ENCODE results near the gene ACLY. TPM values are rescaled to one million over a fixed set of nuclear protein-coding genes. Genes with fewer than 3 reads are reported as not detected.

ACLY gene
- total and polyA plus RNA-seq, 2 of the 13 experiments (the other 11 are each of a cell fraction or from before 2014, with no cell fraction given), result 111 to 218 TPM

DNA sequence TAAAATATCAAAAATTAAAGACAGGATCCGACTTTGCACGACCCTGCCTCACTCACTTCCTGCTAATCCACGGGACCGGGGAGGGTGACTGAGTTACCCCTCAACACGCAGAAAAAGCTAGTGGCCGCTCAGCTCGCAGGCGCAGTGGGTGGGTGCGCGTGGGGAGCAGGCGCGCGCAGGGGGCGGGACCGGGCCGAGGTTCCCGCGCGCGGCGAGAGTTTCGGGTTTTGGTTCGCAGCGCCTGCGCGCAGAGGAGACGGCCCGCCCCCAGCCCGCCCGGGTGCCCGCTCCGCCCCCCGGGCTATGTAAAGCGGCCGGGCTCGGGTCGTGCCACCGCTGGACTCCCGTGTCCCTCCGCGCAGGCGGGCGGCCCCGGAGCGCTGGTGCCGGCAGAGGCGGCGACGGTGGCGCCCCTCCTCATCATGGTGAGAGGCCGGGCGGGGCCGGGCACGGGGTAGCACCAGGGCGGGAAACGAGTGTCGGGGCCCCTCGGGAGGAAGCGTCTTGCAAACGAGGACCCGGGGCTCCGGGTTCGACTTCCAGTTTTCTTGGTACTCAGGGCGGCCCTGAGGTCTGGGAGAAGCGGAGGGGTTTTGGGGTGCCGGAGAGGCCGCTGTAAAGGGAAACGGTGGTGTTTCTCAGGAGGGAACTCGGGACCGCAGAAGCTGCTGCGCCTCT, 47.9 kb upstream of the ACLY start, which contains the start of gene CNP (continued):
- TF ChIP-seq, protein P1, sequence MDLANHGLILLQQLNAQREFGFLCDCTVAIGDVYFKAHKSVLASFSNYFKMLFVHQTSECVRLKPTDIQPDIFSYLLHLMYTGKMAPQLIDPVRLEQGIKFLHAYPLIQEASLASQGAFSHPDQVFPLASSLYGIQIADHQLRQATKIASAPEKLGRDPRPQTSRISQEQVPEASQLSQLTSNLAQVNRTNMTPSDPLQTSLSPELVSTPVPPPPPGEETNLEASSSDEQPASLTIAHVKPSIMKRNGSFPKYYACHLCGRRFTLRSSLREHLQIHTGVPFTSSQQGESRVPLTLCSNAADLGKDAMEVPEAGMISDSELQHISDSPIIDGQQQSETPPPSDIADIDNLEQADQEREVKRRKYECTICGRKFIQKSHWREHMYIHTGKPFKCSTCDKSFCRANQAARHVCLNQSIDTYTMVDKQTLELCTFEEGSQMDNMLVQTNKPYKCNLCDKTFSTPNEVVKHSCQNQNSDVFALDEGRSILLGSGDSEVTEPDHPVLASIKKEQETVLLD (CRISPR knock-in tag; IDR thresholded peaks at IDR 0.05; ENCODE audit: low read depth), result peak; percentile 89
- TF ChIP-seq, protein P2, sequence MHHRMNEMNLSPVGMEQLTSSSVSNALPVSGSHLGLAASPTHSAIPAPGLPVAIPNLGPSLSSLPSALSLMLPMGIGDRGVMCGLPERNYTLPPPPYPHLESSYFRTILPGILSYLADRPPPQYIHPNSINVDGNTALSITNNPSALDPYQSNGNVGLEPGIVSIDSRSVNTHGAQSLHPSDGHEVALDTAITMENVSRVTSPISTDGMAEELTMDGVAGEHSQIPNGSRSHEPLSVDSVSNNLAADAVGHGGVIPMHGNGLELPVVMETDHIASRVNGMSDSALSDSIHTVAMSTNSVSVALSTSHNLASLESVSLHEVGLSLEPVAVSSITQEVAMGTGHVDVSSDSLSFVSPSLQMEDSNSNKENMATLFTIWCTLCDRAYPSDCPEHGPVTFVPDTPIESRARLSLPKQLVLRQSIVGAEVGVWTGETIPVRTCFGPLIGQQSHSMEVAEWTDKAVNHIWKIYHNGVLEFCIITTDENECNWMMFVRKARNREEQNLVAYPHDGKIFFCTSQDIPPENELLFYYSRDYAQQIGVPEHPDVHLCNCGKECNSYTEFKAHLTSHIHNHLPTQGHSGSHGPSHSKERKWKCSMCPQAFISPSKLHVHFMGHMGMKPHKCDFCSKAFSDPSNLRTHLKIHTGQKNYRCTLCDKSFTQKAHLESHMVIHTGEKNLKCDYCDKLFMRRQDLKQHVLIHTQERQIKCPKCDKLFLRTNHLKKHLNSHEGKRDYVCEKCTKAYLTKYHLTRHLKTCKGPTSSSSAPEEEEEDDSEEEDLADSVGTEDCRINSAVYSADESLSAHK (CRISPR knock-in tag; IDR thresholded peaks at IDR 0.05; ENCODE audit: borderline replicate concordance), result no peak
- no peak for TF ChIP-seq ZNF781 (CRISPR knock-in tag; IDR thresholded peaks at IDR 0.05; ENCODE audit: borderline replicate concordance, not compliant biosample characterization)
- peak; percentile 50; the same call in 1 of the 2 replicates for TF ChIP-seq ZNF605 (CRISPR knock-in tag; IDR thresholded peaks at IDR 0.05)
- TF ChIP-seq, protein P3, sequence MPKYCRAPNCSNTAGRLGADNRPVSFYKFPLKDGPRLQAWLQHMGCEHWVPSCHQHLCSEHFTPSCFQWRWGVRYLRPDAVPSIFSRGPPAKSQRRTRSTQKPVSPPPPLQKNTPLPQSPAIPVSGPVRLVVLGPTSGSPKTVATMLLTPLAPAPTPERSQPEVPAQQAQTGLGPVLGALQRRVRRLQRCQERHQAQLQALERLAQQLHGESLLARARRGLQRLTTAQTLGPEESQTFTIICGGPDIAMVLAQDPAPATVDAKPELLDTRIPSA (CRISPR knock-in tag; IDR thresholded peaks at IDR 0.05; ENCODE audit: borderline replicate concordance), result no peak
- TF ChIP-seq, protein P4, sequence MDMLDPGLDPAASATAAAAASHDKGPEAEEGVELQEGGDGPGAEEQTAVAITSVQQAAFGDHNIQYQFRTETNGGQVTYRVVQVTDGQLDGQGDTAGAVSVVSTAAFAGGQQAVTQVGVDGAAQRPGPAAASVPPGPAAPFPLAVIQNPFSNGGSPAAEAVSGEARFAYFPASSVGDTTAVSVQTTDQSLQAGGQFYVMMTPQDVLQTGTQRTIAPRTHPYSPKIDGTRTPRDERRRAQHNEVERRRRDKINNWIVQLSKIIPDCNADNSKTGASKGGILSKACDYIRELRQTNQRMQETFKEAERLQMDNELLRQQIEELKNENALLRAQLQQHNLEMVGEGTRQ (IDR thresholded peaks at IDR 0.05; ENCODE audit: low read depth, low read length), result no peak
- TF ChIP-seq, protein P4 (CRISPR knock-in tag; IDR thresholded peaks at IDR 0.05; ENCODE audit: borderline replicate concordance), result no peak
- TF ChIP-seq, protein P5, sequence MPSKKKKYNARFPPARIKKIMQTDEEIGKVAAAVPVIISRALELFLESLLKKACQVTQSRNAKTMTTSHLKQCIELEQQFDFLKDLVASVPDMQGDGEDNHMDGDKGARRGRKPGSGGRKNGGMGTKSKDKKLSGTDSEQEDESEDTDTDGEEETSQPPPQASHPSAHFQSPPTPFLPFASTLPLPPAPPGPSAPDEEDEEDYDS (CRISPR knock-in tag; IDR thresholded peaks at IDR 0.05), result peak; percentile 97
- 0 out of 2 replicates have a peak, but pooled peaks have one; percentile 52 for TF ChIP-seq ZNF766 (CRISPR knock-in tag; IDR thresholded peaks at IDR 0.05; ENCODE audit: borderline replicate concordance)
- TF ChIP-seq, protein P6, sequence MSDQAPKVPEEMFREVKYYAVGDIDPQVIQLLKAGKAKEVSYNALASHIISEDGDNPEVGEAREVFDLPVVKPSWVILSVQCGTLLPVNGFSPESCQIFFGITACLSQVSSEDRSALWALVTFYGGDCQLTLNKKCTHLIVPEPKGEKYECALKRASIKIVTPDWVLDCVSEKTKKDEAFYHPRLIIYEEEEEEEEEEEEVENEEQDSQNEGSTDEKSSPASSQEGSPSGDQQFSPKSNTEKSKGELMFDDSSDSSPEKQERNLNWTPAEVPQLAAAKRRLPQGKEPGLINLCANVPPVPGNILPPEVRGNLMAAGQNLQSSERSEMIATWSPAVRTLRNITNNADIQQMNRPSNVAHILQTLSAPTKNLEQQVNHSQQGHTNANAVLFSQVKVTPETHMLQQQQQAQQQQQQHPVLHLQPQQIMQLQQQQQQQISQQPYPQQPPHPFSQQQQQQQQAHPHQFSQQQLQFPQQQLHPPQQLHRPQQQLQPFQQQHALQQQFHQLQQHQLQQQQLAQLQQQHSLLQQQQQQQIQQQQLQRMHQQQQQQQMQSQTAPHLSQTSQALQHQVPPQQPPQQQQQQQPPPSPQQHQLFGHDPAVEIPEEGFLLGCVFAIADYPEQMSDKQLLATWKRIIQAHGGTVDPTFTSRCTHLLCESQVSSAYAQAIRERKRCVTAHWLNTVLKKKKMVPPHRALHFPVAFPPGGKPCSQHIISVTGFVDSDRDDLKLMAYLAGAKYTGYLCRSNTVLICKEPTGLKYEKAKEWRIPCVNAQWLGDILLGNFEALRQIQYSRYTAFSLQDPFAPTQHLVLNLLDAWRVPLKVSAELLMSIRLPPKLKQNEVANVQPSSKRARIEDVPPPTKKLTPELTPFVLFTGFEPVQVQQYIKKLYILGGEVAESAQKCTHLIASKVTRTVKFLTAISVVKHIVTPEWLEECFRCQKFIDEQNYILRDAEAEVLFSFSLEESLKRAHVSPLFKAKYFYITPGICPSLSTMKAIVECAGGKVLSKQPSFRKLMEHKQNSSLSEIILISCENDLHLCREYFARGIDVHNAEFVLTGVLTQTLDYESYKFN (CRISPR knock-in tag; conservative IDR thresholded peaks at IDR 0.05), result no peak; the same call in none of the 2 replicates
- TF ChIP-seq GATAD2A (CRISPR knock-in tag; IDR thresholded peaks at IDR 0.05), result peak; percentile 55
- TF ChIP-seq HDAC2 (CRISPR knock-in tag; IDR thresholded peaks at IDR 0.05), result no peak; the same call in 1 of the 2 replicates
- TF ChIP-seq ATF1 (CRISPR knock-in tag; IDR thresholded peaks at IDR 0.05), result no peak
- no peak for TF ChIP-seq ZNF644 (CRISPR knock-in tag; IDR thresholded peaks at IDR 0.05; ENCODE audit: low read depth)
- no peak for TF ChIP-seq TP53 (CRISPR knock-in tag; conservative IDR thresholded peaks at IDR 0.05)
- TF ChIP-seq, protein P7, sequence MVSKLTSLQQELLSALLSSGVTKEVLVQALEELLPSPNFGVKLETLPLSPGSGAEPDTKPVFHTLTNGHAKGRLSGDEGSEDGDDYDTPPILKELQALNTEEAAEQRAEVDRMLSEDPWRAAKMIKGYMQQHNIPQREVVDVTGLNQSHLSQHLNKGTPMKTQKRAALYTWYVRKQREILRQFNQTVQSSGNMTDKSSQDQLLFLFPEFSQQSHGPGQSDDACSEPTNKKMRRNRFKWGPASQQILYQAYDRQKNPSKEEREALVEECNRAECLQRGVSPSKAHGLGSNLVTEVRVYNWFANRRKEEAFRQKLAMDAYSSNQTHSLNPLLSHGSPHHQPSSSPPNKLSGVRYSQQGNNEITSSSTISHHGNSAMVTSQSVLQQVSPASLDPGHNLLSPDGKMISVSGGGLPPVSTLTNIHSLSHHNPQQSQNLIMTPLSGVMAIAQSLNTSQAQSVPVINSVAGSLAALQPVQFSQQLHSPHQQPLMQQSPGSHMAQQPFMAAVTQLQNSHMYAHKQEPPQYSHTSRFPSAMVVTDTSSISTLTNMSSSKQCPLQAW (CRISPR knock-in tag; IDR thresholded peaks at IDR 0.05), result peak; percentile 50

All from HepG2 (cell line).